Neutrophil (primary cell): Measurements from ENCODE around the gene FMNL3.

Source experiments
- H3K27ac ChIP-seq: fragments of 200-600 bp; sonication (generic); 2 replicates; pipeline ENCODE4 v1.5.1; 2016; ENCODE audit warnings: mild to moderate bottlenecking, moderate library complexity
- H3K27me3 ChIP-seq: fragments of 200-600 bp; sonication (generic); 2 replicates; pipeline ENCODE4 v1.6.0; 2016; ENCODE audit warnings: mild to moderate bottlenecking
- H3K36me3 ChIP-seq: fragments of 200-600 bp; sonication (generic); 2 replicates; pipeline ENCODE4 v1.5.1; 2017
- H3K4me1 ChIP-seq, 2 experiments: fragments of 200-600 bp in 1 of 2; sonication (generic) in 1 of 2; 1 replicate in 1 of 2; 2 replicates in 1 of 2; pipeline versions ENCODE4 v1.5.1 to v1.6.1; 2013 to 2016; ENCODE audit warnings: low read depth in 1 of 2, low read length in 1 of 2, mild to moderate bottlenecking in 1 of 2, moderate library complexity in 1 of 2; ENCODE audit not compliant: control insufficient read depth in 1 of 2, insufficient read depth in 1 of 2
- H3K4me3 ChIP-seq, 2 experiments: fragments of 200-600 bp in 1 of 2; sonication (generic) in 1 of 2; 1 replicate in 1 of 2; 2 replicates in 1 of 2; pipeline ENCODE4 v1.5.1; 2013 to 2016; ENCODE audit warnings: low read depth in 1 of 2, low read length in 1 of 2, mild to moderate bottlenecking in 1 of 2, moderate library complexity in 1 of 2
- H3K9me3 ChIP-seq: fragments of 200-600 bp; sonication (generic); 2 replicates; pipeline ENCODE4 v1.5.1; 2016
- CTCF ChIP-seq: fragments of 200-600 bp; sonication (generic); IDR thresholded peaks from 2 replicates; pipeline ENCODE4 v1.5.1; 2016; ENCODE audit warnings: antibody characterized with exemption

The FMNL3 gene

GRCh38 chr12:49635036-49635435 is 72.2 kb downstream of the FMNL3 start:
- TF ChIP-seq CTCF: no peak
- no peak overlapping the region for H3K4me3 ChIP-seq

GRCh38 chr12:49633703-49634345 is 73.4 kb downstream of the FMNL3 start:
- Histone ChIP-seq H3K4me1 (no peaks in the 10 kb centered on the region), H3K27me3 (no peaks in the 10 kb centered on the region), H3K4me3 (no peak overlapping the region), H3K27ac (no peak overlapping the region), H3K9me3 (no peaks in the 10 kb centered on the region), H3K36me3 (no peaks in the 10 kb centered on the region)
- no peak for TF ChIP-seq CTCF

More at GRCh38 chr12:49635036-49635435, 72.2 kb downstream of the FMNL3 start:
- Histone ChIP-seq H3K27ac (no peak overlapping the region), H3K36me3 (no peaks in the 10 kb centered on the region), H3K9me3 (no peaks in the 10 kb centered on the region), H3K4me1 (no peaks in the 10 kb centered on the region), H3K27me3 (no peaks in the 10 kb centered on the region)

- no peak for TF ChIP-seq CTCF
- no peaks in the 10 kb centered on the region for H3K4me1 ChIP-seq
- no peaks in the 10 kb centered on the region for H3K36me3 ChIP-seq
- H3K27me3 ChIP-seq: no peaks in the 10 kb centered on the region
- H3K27ac ChIP-seq: no peak overlapping the region
- no peak overlapping the region for H3K4me3 ChIP-seq
- H3K9me3 ChIP-seq: no peaks in the 10 kb centered on the region
These were observed 74.1 kb downstream of the FMNL3 start for GRCh38 chr12:49632986-49633702.

GRCh38 chr12:49632401-49632800 is 74.8 kb downstream of the FMNL3 start:
- no peaks in the 10 kb centered on the region for H3K36me3 ChIP-seq
- H3K4me3 ChIP-seq: no peak overlapping the region

DNA sequence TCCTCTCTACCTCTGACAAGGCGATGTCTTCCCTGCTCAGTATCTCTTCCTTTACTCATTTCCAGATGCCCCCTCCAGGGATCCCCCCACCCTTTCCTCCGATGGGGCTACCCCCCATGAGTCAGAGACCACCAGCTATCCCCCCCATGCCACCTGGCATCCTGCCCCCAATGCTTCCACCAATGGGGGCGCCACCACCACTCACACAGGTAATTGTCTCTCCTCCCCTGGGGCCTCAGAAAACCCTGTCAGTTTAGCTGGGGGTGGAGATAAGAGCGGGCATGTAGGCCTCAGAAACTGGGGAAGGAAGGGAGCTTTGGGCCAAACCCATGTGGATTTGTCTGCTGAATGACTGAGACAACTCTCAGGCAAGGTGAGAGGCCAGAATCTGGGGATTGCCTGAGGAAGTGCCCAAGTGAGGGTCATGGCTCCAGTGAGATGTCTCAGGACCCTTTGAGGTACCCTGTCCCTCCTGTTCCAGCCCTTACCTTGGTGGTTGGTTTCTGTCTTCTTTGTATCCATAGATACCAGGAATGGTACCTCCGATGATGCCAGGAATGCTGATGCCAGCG is 75.8 kb downstream of the FMNL3 start:
- H3K27me3 ChIP-seq: peaks cover 3% of the 10 kb centered on the region
- no peaks in the 10 kb centered on the region for H3K4me1 ChIP-seq
- H3K9me3 ChIP-seq: no peaks in the 10 kb centered on the region
- H3K36me3 ChIP-seq: no peaks in the 10 kb centered on the region
- H3K27ac ChIP-seq: no peak overlapping the region
- no peak for TF ChIP-seq CTCF
- no peak overlapping the region for H3K4me3 ChIP-seq

More at GRCh38 chr12:49632401-49632800, 74.8 kb downstream of the FMNL3 start:
- TF ChIP-seq CTCF: no peak
- H3K27ac ChIP-seq: no peak overlapping the region
- H3K27me3 ChIP-seq: no peaks in the 10 kb centered on the region
- H3K9me3 ChIP-seq: no peaks in the 10 kb centered on the region
- no peaks in the 10 kb centered on the region for H3K4me1 ChIP-seq
